GM23338 (cell line): ENCODE measurements around the gene ARRB1.

Source experiments
- CTCF ChIP-seq, 2 experiments: fragments of 200-600 bp in 1 of 2; sonication (generic) in 1 of 2; conservative IDR thresholded peaks; 2 replicates each; pipeline versions ENCODE4 v1.5.1 to v1.6.1; 2016 to 2017; ENCODE audit warnings: antibody characterized with exemption in 2 of 2, low read depth in 2 of 2, mild to moderate bottlenecking in 2 of 2, moderate library complexity in 1 of 2
- EZH2 ChIP-seq: fragments of 200-600 bp; sonication (generic); IDR thresholded peaks from one replicate; pipeline ENCODE4 v1.8.0; 2017; ENCODE audit warnings: antibody characterized with exemption, mild to moderate bottlenecking, low read depth; ENCODE audit not compliant: unreplicated experiment
- EZH2phosphoT487 ChIP-seq: fragments of 200-600 bp; sonication (generic); IDR thresholded peaks from one replicate; pipeline ENCODE4 v1.8.1; 2018; ENCODE audit warnings: antibody characterized with exemption; ENCODE audit not compliant: unreplicated experiment
- JUNB ChIP-seq: IDR thresholded peaks from one replicate; pipeline ENCODE4 v1.6.1; 2016; ENCODE audit warnings: antibody characterized with exemption; ENCODE audit not compliant: unreplicated experiment
- POLR2AphosphoS5 ChIP-seq: IDR thresholded peaks from 2 replicates; pipeline ENCODE4 v1.6.1; 2016; ENCODE audit warnings: antibody characterized with exemption, low read depth
- ZNF114 ChIP-seq: fragments of 250-450 bp; sonication (Bioruptor Pico); IDR thresholded peaks from 2 replicates; pipeline ENCODE4 v1.5.0; 2020; ENCODE audit warnings: mild to moderate bottlenecking, moderate library complexity
- ZNF331 ChIP-seq: fragments of 250-450 bp; sonication (Bioruptor Pico); IDR thresholded peaks from 2 replicates; pipeline ENCODE4 v1.5.0; 2020; ENCODE audit warnings: low read depth, mild to moderate bottlenecking, moderate library complexity
- TF ChIP-seq, protein P1 (sequence below): IDR thresholded peaks from one replicate; pipeline ENCODE4 v1.6.1; 2018; ENCODE audit warnings: antibody characterized with exemption; ENCODE audit not compliant: unreplicated experiment

DNA sequence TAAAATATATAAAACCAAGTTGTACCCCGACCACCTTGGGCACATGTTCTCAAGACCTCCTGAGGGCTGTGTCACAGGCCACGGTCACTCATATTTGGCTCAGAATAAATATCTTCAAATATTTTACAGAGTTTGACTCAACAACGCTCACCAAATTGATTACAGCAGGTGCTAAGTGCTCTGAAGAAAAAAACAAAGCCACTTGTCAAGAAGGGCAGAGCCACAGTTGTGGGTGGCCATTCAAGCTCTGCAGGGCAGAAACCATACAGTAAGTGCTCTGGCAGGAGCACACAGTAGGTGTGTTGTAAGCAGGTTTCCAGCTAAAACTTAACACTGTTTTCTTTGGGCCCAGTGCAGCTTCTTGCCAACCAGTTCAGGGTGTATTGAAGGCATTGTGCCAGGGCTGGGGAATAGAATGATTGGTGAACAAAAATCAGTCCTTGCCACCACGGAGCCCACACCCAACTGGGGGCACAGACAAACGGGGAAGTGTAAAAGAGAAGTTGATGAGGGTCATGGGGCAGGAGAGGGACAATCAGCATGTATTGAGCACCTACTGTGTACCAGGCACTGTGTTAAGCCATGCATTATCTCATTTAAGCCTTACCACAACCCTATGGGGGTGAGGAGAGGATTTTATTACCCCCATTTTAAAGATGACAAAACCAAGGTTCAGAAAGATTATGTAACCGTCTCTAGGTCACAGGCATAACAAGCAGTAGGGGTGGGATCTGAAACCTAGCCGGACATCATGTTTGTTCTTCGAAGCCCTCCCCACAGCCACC lies 18.2 kb downstream of the ARRB1 start:
- TF ChIP-seq POLR2AphosphoS5 (no peak), CTCF (conservative IDR thresholded peaks at IDR 0.05; ENCODE audit: low read depth in 2 of 2) (no peak), EZH2 (no peak), EZH2phosphoT487 (no peak), ZNF114 (CRISPR knock-in tag) (no peak), ZNF331 (CRISPR knock-in tag) (no peak), JUNB (no peak)
- TF ChIP-seq, protein P1, sequence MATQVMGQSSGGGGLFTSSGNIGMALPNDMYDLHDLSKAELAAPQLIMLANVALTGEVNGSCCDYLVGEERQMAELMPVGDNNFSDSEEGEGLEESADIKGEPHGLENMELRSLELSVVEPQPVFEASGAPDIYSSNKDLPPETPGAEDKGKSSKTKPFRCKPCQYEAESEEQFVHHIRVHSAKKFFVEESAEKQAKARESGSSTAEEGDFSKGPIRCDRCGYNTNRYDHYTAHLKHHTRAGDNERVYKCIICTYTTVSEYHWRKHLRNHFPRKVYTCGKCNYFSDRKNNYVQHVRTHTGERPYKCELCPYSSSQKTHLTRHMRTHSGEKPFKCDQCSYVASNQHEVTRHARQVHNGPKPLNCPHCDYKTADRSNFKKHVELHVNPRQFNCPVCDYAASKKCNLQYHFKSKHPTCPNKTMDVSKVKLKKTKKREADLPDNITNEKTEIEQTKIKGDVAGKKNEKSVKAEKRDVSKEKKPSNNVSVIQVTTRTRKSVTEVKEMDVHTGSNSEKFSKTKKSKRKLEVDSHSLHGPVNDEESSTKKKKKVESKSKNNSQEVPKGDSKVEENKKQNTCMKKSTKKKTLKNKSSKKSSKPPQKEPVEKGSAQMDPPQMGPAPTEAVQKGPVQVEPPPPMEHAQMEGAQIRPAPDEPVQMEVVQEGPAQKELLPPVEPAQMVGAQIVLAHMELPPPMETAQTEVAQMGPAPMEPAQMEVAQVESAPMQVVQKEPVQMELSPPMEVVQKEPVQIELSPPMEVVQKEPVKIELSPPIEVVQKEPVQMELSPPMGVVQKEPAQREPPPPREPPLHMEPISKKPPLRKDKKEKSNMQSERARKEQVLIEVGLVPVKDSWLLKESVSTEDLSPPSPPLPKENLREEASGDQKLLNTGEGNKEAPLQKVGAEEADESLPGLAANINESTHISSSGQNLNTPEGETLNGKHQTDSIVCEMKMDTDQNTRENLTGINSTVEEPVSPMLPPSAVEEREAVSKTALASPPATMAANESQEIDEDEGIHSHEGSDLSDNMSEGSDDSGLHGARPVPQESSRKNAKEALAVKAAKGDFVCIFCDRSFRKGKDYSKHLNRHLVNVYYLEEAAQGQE, result no peak
